NCI-H2029 treated with DMSO at 0.1 percent for 48 hours (cell line): ENCODE data around the gene TRIM41.

Experiments
- DNase-seq: peaks from one replicate; lab custom pipeline; 2025; lab: John Stamatoyannopoulos, UW

Gene TRIM41

GRCh38 chr5:181233088-181233800, 10.2 kb downstream of the TRIM41 start:
- no peak for DNase-seq

GRCh38 chr5:181233801-181234454, 10.8 kb downstream of the TRIM41 start:
- DNase-seq: no peak

- DNase-seq: no peak
Measured at GRCh38 chr5:181234455-181235306, 11.6 kb downstream of the TRIM41 start.

GRCh38 chr5:181235323-181235688, 12.2 kb downstream of the TRIM41 start:
- DNase-seq: no peak

DNA sequence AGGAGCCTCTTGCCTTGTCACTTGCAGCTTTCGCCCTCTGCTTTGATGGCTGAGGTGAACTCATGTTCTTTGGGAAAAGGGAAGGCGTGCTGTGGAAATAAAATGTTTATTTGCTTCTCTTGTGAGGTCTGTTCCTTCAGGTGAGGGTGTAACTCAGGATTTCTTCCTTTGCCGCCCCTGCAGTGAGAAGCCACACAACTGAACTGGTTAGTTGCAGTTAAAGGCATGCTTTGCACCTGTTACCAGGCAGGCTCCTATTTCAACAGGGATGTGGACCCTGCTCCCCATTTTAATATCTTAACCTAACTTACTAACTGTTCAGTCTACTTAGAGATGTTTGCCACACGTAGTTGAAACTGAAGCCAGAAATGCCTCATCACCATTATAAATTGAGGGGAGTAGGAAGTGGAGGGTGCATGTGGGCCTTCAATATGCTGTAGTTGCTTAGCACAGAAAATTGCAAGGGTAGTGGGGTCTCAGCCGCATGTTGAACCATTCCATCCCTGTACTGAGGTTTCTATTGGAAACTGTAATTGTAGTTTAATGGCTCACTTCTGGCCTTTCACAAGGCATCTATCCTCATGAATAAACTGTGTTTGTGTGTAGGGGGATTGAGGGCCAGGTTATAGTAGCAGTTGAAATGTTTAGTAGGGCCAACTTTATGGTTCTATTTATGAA, 12.7 kb downstream of the TRIM41 start:
- no peak for DNase-seq

DNA sequence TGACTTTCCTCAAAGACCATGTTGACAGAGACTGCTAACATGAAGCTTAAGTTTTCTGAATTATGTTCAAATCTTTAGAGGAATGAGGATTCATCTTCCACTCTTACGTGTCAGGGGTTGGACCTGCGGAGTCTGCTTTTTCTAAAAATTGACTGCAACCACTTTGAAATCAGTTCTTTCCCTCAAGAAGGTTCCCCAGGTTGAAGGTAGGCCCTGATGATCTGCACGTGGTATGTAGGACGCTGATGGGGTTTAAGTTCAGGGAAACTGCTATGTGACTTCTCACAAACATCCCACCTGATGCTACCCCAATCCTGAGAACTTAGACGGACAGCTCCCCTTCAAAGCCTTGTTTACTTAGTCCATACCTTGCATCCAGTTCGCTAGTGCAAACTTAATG, 13.4 kb downstream of the TRIM41 start:
- no peak for DNase-seq

GRCh38 chr5:181236954-181237641, 14.0 kb downstream of the TRIM41 start:
- DNase-seq: no peak

DNA sequence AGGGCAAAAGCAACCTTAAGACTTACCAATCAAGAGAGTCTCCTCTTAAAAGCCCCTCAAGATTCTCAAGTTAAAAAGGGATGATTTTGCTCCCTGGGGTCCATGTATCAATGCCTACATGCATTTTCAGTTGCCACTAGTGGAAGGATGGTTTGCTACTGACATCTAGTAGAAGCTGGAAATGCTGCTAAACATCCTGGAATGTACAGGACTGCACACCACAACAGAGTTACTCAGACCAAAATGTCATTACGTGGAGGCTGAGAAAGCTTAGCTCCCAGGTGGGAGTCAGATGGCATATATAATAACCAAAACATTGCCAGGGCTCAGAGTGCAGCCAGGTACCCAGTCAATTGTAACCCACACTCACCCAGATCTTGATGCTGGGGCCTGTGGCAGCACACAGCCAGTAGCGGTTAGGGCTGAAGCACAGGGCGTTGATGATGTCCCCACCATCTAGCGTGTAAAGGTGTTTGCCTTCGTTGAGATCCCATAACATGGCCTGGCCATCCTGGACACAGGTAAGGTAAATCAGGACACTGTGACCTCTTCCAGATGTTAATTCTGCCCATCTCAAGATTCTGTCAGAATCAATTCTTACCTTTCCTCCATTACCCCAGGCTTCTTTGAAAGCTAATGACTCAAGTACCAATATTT, 14.8 kb downstream of the TRIM41 start:
- DNase-seq: no peak

GRCh38 chr5:181239062-181239663, 16.1 kb downstream of the TRIM41 start:
- no peak for DNase-seq

GRCh38 chr5:181241393-181241975, 18.4 kb downstream of the TRIM41 start:
- no peak for DNase-seq

- no peak for DNase-seq
Measured at GRCh38 chr5:181242031-181242451, 19.0 kb downstream of the TRIM41 start.

GRCh38 chr5:181243018-181243563, 20.0 kb downstream of the TRIM41 start:
- DNase-seq: no peak

GRCh38 chr5:181243564-181244343, 20.7 kb downstream of the TRIM41 start, which contains the start of gene RACK1:
RACK1 (minus strand) TSS chr5:181243906; CDS start chr5:181243800, 106 bp downstream.
- no peak for DNase-seq

- no peak for DNase-seq
Measured at GRCh38 chr5:181245427-181246275, 22.6 kb downstream of the TRIM41 start.

GRCh38 chr5:181246276-181247049, 23.4 kb downstream of the TRIM41 start:
- no peak for DNase-seq

GRCh38 chr5:181248277-181248676, 25.2 kb downstream of the TRIM41 start:
- no peak for DNase-seq

- no peak for DNase-seq
Measured at GRCh38 chr5:181255276-181255675, 32.2 kb downstream of the TRIM41 start.
